GM12872 (cell line): ENCODE measurements around the gene C1orf52.

Experiments used
- TF ChIP-seq, protein P1 (sequence below): IDR thresholded peaks from 3 replicates; pipeline ENCODE4 v1.5.1; 2011; ENCODE audit warnings: low read depth, mild to moderate bottlenecking, low read length, moderate library complexity; ENCODE audit not compliant: insufficient read depth

Gene C1orf52

DNA sequence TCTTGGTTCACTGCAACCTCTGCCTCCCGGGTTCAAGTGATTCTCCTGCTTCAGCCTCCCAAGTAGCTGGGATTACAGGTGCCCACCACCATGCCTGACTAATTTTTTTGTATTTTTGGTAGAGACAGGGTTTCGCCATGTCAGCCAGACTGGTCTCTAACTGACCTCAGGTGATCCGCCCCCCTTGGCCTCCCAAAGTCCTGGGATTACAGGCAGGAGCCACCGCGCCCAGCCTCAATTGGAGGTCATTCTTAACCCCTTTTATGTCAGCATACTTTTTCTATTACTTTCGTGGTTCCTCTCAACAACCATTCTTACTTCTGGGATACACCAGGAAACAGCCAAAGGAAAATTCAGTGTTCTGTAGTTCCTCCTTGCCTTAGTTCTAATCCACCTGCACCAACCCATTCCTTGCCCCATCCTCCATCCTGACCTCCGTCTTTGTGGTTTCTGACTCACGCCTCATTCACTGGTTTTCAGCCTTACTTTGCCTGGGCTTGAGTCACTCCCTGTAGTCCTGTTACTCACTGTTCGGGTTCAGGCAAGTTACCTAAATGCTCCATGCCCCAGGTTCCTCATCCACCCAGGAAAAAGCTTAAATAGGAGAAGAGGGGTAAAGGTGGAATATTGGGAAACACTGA, 29.9 kb upstream of the C1orf52 start:
- TF ChIP-seq, protein P1, sequence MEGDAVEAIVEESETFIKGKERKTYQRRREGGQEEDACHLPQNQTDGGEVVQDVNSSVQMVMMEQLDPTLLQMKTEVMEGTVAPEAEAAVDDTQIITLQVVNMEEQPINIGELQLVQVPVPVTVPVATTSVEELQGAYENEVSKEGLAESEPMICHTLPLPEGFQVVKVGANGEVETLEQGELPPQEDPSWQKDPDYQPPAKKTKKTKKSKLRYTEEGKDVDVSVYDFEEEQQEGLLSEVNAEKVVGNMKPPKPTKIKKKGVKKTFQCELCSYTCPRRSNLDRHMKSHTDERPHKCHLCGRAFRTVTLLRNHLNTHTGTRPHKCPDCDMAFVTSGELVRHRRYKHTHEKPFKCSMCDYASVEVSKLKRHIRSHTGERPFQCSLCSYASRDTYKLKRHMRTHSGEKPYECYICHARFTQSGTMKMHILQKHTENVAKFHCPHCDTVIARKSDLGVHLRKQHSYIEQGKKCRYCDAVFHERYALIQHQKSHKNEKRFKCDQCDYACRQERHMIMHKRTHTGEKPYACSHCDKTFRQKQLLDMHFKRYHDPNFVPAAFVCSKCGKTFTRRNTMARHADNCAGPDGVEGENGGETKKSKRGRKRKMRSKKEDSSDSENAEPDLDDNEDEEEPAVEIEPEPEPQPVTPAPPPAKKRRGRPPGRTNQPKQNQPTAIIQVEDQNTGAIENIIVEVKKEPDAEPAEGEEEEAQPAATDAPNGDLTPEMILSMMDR, result no peak

DNA sequence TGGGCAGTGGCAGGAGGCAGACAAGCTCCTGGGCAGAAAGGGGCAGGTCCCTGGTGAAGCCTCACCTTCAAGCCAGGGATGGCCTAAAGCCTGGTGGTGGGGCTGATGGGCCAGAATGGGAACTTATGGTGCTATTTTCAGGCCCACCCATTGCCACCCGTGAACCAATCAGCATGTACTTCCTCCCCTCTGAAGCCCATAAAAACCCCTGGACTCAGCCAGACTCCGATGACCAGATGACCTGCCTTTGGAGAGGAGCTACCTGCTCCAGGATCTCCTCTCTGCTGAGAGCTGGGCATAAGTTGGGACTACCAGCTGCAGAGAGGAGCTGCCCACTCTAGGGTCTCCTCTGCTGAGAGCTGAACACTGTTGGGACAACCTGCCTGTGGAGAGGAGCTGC, 24.7 kb upstream of the C1orf52 start:
- TF ChIP-seq, protein P1, result no peak

DNA sequence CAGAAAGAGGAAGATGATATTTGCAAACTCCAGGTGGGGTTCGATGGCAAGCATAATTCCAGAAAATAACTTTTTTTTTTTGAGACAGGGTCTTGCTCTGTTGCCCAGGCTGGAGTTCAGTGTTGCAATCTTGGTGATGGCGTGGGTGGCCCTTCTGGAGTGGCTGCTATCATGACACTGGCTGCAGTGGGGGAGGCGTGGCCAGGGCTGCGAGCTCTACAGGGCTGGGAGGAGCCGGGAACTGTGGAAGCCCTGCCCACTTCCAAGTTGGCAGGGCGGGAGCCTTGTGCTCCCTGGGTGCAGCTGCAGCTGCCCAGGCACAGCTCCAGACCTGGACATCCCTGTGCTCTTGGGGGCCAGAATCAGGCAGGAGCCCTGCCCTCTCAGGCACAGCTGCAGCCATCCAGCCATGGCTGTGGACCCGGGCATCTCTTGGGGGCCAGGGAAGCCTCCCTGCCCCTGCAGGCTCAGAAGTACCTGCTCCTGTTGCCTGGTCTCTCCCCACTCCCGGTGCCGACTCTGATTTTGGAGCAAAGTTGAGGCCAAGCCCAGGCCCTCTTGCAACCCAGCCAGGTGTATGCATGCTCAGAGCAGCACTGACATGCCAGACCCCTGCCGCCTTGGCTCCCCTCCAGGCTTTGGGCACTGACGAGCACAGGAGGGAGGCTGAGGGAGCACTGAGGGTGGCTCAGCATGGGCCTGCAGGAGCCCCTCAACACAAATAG, 24.2 kb upstream of the C1orf52 start:
- TF ChIP-seq, protein P1, result no peak

DNA sequence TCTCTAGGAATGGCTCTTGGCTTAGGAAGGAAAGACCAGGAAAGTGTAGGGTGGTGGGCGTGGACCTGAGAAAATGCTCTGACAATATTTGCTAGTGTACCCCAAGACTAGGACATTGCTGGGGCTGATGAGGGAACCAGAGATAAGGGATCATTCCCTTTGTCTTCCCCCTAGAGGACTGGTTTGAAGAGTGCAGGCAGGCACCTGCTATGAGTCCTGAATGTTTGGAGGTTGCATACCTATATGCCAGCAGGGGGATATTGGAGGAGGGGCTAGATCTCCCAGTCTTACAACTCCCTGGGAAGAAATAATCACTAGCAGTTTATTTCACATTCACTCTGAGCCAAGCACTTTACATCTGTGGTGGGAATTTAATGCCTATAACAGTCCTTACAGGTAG, 23.0 kb upstream of the C1orf52 start:
- TF ChIP-seq, protein P1, result peak; percentile 33; the same call in 2 of the 3 replicates

DNA sequence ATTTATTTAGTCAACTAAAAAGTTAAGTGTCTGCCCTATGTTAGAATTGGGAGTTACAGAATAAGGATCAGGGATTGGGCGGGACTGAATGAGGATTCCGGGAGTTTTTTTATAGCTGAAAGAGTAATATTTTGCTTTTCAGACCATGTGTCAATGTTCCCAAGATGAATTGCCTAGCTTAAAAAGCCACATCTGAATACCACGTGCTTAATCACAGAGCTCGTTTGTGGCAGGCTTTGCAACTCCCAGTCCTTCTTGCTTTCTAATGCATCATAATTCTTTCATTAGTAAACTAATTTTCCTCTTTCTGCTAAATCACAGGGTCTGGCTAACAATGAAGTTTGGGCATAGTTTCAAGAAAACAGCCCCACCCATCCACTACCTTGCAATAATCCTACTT, 21.2 kb upstream of the C1orf52 start:
- TF ChIP-seq, protein P1, result no peak

DNA sequence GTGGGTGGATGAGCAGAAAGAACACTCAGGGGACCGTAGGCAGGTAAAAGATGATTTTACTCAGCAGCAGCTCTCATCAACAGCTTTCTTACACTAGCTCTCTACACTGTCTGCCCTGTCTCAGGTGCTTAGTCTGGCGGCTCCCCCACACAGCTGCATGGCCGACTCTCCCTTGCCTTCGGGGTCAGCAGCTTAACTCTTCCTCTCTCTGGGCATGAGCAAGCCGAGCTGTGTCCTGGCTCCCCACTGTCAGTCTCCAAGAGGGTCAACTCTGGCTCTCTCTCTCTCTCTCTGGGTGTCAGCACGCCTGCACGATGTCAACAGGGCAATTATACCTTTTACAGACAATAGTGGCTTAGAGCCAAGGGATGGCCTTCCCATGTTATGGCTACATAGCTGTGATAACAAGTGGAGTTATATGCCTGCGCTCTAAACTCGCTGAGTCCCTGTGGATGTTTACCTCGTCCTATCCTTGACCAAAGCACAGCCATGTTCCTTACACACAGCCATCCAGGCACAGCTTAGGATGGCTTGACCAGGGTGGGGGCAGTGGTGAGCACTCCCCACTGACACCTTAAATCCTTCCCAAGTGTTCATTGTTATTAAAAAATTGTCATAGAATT, 20.1 kb upstream of the C1orf52 start:
- TF ChIP-seq, protein P1, result no peak

DNA sequence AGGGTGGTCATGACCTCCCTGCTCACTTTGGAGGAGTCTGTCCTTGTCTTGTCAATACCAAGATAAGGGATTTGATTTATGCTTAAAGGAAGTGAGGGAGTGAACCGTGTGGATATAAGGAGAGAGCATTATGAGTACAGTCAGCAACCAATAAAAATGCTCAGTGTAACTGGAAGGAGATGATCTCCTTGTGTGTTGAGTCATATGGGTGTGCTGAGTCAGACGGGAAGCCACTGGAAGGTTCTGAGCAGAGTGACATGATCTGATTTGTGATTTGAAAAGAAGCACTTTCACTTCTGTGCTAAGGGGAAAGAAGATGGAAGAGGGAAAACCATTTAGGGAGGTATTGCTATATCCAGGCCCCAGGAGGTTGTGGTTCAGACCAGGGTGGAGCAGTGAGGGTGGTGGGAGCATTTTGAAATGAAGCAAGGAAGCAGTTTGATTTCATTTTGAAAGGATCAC, 19.4 kb upstream of the C1orf52 start:
- TF ChIP-seq, protein P1, result no peak
